GM20000 (cell line): Measurements from ENCODE around the gene DMAC2.
"Not testable (repeated sequence)": the region's sequence is repeated elsewhere in the genome, so short reads cannot be mapped to it uniquely, and the experiment has no call there.

Experiments
- DNase-seq: peaks from one replicate; pipeline ENCODE4 v3.0.0; 2012; ENCODE audit warnings: low spot score
- CTCF ChIP-seq: IDR thresholded peaks from 2 replicates; pipeline ENCODE4 v1.5.1; 2012; ENCODE audit warnings: mild to moderate bottlenecking, control low read depth; ENCODE audit errors: extremely low read depth, missing control alignments

Gene DMAC2

GRCh38 chr19:41397086-41398049 is 42.3 kb downstream of the DMAC2 start, which contains the start of the genes BCKDHA and EXOSC5:
BCKDHA (plus strand) TSS chr19:41397818; CDS start chr19:41397828, 10 bp downstream.
EXOSC5 (minus strand) TSS chr19:41397359; CDS start chr19:41397328, 31 bp downstream.
- peak; percentile 97 for DNase-seq
- no peak for TF ChIP-seq CTCF

GRCh38 chr19:41395355-41395754 is 44.4 kb downstream of the DMAC2 start:
- TF ChIP-seq CTCF, result no peak
- no peak for DNase-seq

GRCh38 chr19:41392775-41393174 is 46.9 kb downstream of the DMAC2 start:
- no peak for DNase-seq
- TF ChIP-seq CTCF, result no peak

GRCh38 chr19:41391618-41392017 is 48.1 kb downstream of the DMAC2 start:
- TF ChIP-seq CTCF, result no peak
- no peak for DNase-seq

- no peak for TF ChIP-seq CTCF
- DNase-seq, result no peak
These were observed 53.3 kb downstream of the DMAC2 start for GRCh38 chr19:41386442-41386841.

- no peak for DNase-seq
- no peak for TF ChIP-seq CTCF
These were observed 55.4 kb downstream of the DMAC2 start for GRCh38 chr19:41384351-41384750.

GRCh38 chr19:41381536-41381935 is 58.2 kb downstream of the DMAC2 start:
- DNase-seq, result not testable (repeated sequence)
